CD4-positive, alpha-beta T cell treated with Interleukin-15 for 4 hours (primary cell): ENCODE measurements around the gene OPRL1.
"Not testable (repeated sequence)": the region's sequence is repeated elsewhere in the genome, so short reads cannot be mapped to it uniquely, and the experiment has no call there.

Experiments
- DNase-seq: peaks from one replicate; pipeline ENCODE4 v3.0.0-alpha.2; 2020; ENCODE audit warnings: low spot score

OPRL1 gene

GRCh38 chr20:64117432-64117777 is 37.5 kb downstream of the OPRL1 start:
- DNase-seq = not testable (repeated sequence)

GRCh38 chr20:64119301-64119680 is 39.4 kb downstream of the OPRL1 start:
- no peak for DNase-seq

- no peak for DNase-seq
Measured at GRCh38 chr20:64119681-64120341, 39.9 kb downstream of the OPRL1 start.

- DNase-seq = no peak
Measured at GRCh38 chr20:64121586-64121985, 41.7 kb downstream of the OPRL1 start.

- DNase-seq = not testable (repeated sequence)
Measured at GRCh38 chr20:64122927-64123326, 43.0 kb downstream of the OPRL1 start.

- DNase-seq = not testable (repeated sequence)
Measured at GRCh38 chr20:64123517-64123916, 43.6 kb downstream of the OPRL1 start.

GRCh38 chr20:64129146-64129782 is 49.4 kb downstream of the OPRL1 start:
- DNase-seq = no peak

GRCh38 chr20:64130271-64130670 is 50.4 kb downstream of the OPRL1 start:
- DNase-seq = no peak

- no peak for DNase-seq
Measured at GRCh38 chr20:64130876-64131275, 51.0 kb downstream of the OPRL1 start.

GRCh38 chr20:64131406-64131805 is 51.5 kb downstream of the OPRL1 start:
- DNase-seq = no peak

GRCh38 chr20:64133951-64134407 is 54.1 kb downstream of the OPRL1 start:
- no peak for DNase-seq

- not testable (repeated sequence) for DNase-seq
Measured at GRCh38 chr20:64134744-64135143, 54.9 kb downstream of the OPRL1 start.

GRCh38 chr20:64136004-64136710 is 56.3 kb downstream of the OPRL1 start:
- no peak for DNase-seq

GRCh38 chr20:64137598-64138031 is 57.7 kb downstream of the OPRL1 start:
- no peak for DNase-seq

- no peak for DNase-seq
Measured at GRCh38 chr20:64138276-64138815, 58.5 kb downstream of the OPRL1 start.

- no peak for DNase-seq
Measured at GRCh38 chr20:64139199-64140060, 59.5 kb downstream of the OPRL1 start.

- DNase-seq = no peak
Measured at GRCh38 chr20:64140061-64140931, 60.4 kb downstream of the OPRL1 start.

- no peak for DNase-seq
Measured at GRCh38 chr20:64140956-64141355, 61.1 kb downstream of the OPRL1 start.

- no peak for DNase-seq
Measured at GRCh38 chr20:64142590-64142989, 62.7 kb downstream of the OPRL1 start.

GRCh38 chr20:64143018-64143801 is 63.3 kb downstream of the OPRL1 start:
- no peak for DNase-seq
